Lower leg skin (tissue), 3 donors: ENCODE measurements around the gene PGBD1.
"Not testable (repeated sequence)": the region's sequence is repeated elsewhere in the genome, so short reads cannot be mapped to it uniquely, and the experiment has no call there.

Experiments used
- CTCF ChIP-seq, 3 donors: fragments of 450-650 bp; IDR thresholded peaks; one replicate each; pipeline ENCODE4 v1.5.1; 2016; ENCODE audit warnings: antibody characterized with exemption in 3 of 3, mild to moderate bottlenecking in 3 of 3, moderate library complexity in 2 of 3
- POLR2A ChIP-seq, 2 donors: fragments of 450-650 bp; IDR thresholded peaks; one replicate each; pipeline ENCODE4 v1.6.1; 2016 to 2017; ENCODE audit warnings: antibody characterized with exemption in 2 of 2, mild to moderate bottlenecking in 1 of 2, moderate library complexity in 1 of 2

DNA sequence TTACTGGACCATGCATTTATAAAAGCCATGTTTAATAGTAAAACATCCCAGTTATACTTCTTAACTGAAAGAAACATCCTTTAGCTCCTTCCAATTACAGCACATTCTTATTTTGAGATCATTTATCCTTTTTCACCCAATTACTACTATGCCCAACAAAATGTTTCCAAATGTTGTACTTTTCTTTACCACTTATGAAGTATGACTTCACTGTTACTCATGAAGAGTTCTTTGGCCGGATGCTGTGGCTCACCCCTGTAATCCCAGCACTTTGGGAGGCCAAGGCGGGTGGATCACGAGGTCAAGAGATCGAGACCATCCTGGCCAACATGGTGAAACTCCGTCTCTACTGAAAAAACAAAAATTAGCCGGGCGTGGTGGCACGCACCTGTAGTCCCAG lies 36.5 kb downstream of the PGBD1 start:
- not testable (repeated sequence) for TF ChIP-seq CTCF, POLR2A (IDR thresholded peaks at IDR 0.05)
